ENCODE data around the gene SPOCK1. TPM values are rescaled to one million over a fixed set of nuclear protein-coding genes. Genes with fewer than 3 reads are reported as not detected.

The SPOCK1 gene
- total and polyA plus RNA-seq, 5 donors from 2014 or later, result 0.27 TPM; not detected in 4

GRCh38 chr5:137516251-137516797, 17.2 kb upstream of the SPOCK1 start:
- peaks cover 0 to 6% (median 1%) of the 10 kb centered on the region in 7 donors for H3K9me3 Mint-ChIP-seq
- no peak for ATAC-seq (ENCODE audit: low read depth in 2 of 2)

GRCh38 chr5:137515238-137515637, 16.1 kb upstream of the SPOCK1 start:
- H3K9me3 ChIP-seq (ENCODE audit: control insufficient read depth in 2 of 2, low read length in 2 of 2), result no peaks in the 10 kb centered on the region
- Mint-ChIP-seq H3K4me1 (no peaks in the 10 kb centered on the region), H3K27ac (no peak overlapping the region), H3K36me3 (peaks cover 5% of the 10 kb centered on the region), H3K27me3 (peaks cover 14% of the 10 kb centered on the region), H3K4me3 (no peak overlapping the region), H3K9me3 (peaks cover 0 to 6% (median 1%) of the 10 kb centered on the region in 7 donors)
- DNase-seq (no peak), ATAC-seq (ENCODE audit: low read depth in 2 of 2) (no peak)
- no peaks in the 10 kb centered on the region for H3K36me3 ChIP-seq (ENCODE audit: control insufficient read depth, insufficient read depth, low read length)
- peaks cover 5% of the 10 kb centered on the region for H3K27me3 ChIP-seq (ENCODE audit: control insufficient read depth, insufficient read depth, low read length)
- no peak overlapping the region for H3K4me3 ChIP-seq (ENCODE audit: low read depth, low read length)
- H3K4me1 ChIP-seq (ENCODE audit: control insufficient read depth, insufficient read depth, low read length, poor library complexity, severe bottlenecking), result no peaks in the 10 kb centered on the region
- no peak overlapping the region for H3K27ac ChIP-seq (ENCODE audit: insufficient read depth, low read length, poor library complexity, severe bottlenecking)

More at GRCh38 chr5:137516251-137516797, 17.2 kb upstream of the SPOCK1 start:
- no peak for DNase-seq
- Histone ChIP-seq H3K36me3 (ENCODE audit: control insufficient read depth, insufficient read depth, low read length) (no peaks in the 10 kb centered on the region), H3K4me3 (ENCODE audit: low read depth, low read length) (no peak overlapping the region), H3K9me3 (ENCODE audit: control insufficient read depth in 2 of 2, low read length in 2 of 2) (no peaks in the 10 kb centered on the region), H3K27me3 (ENCODE audit: control insufficient read depth, insufficient read depth, low read length) (peaks cover 5% of the 10 kb centered on the region), H3K27ac (ENCODE audit: insufficient read depth, low read length, poor library complexity, severe bottlenecking) (no peak overlapping the region), H3K4me1 (ENCODE audit: control insufficient read depth, insufficient read depth, low read length, poor library complexity, severe bottlenecking) (no peaks in the 10 kb centered on the region)
- peaks cover 11% of the 10 kb centered on the region for H3K27me3 Mint-ChIP-seq
- no peaks in the 10 kb centered on the region for H3K4me1 Mint-ChIP-seq
- no peak overlapping the region for H3K4me3 Mint-ChIP-seq
- peaks cover 5% of the 10 kb centered on the region for H3K36me3 Mint-ChIP-seq
- no peak overlapping the region for H3K27ac Mint-ChIP-seq

- Mint-ChIP-seq H3K4me3 (no peak overlapping the region), H3K27ac (no peak overlapping the region), H3K27me3 (peaks cover 10% of the 10 kb centered on the region), H3K4me1 (no peaks in the 10 kb centered on the region), H3K36me3 (no peaks in the 10 kb centered on the region), H3K9me3 (peaks cover 0 to 3% (median 0%) of the 10 kb centered on the region in 7 donors)
- H3K9me3 ChIP-seq (ENCODE audit: control insufficient read depth in 2 of 2, low read length in 2 of 2), result no peaks in the 10 kb centered on the region
- DNase-seq (no peak), ATAC-seq (ENCODE audit: low read depth in 2 of 2) (no peak)
- H3K27me3 ChIP-seq (ENCODE audit: control insufficient read depth, insufficient read depth, low read length), result peaks cover 5% of the 10 kb centered on the region
- no peaks in the 10 kb centered on the region for H3K36me3 ChIP-seq (ENCODE audit: control insufficient read depth, insufficient read depth, low read length)
- no peak overlapping the region for H3K4me3 ChIP-seq (ENCODE audit: low read depth, low read length)
- no peaks in the 10 kb centered on the region for H3K4me1 ChIP-seq (ENCODE audit: control insufficient read depth, insufficient read depth, low read length, poor library complexity, severe bottlenecking)
- no peak overlapping the region for H3K27ac ChIP-seq (ENCODE audit: insufficient read depth, low read length, poor library complexity, severe bottlenecking)
These were observed 11.5 kb upstream of the SPOCK1 start for GRCh38 chr5:137510671-137511070.

GRCh38 chr5:137507150-137507549, 8.0 kb upstream of the SPOCK1 start:
- peaks cover 19% of the 10 kb centered on the region for H3K27me3 Mint-ChIP-seq
- Histone ChIP-seq H3K36me3 (ENCODE audit: control insufficient read depth, insufficient read depth, low read length) (no peaks in the 10 kb centered on the region), H3K9me3 (ENCODE audit: control insufficient read depth in 2 of 2, low read length in 2 of 2) (no peaks in the 10 kb centered on the region), H3K4me3 (ENCODE audit: low read depth, low read length) (no peak overlapping the region), H3K27ac (ENCODE audit: insufficient read depth, low read length, poor library complexity, severe bottlenecking) (no peak overlapping the region), H3K27me3 (ENCODE audit: control insufficient read depth, insufficient read depth, low read length) (peaks cover 1% of the 10 kb centered on the region), H3K4me1 (ENCODE audit: control insufficient read depth, insufficient read depth, low read length, poor library complexity, severe bottlenecking) (no peaks in the 10 kb centered on the region)
- DNase-seq (no peak), ATAC-seq (ENCODE audit: low read depth in 2 of 2) (no peak)
- H3K4me3 Mint-ChIP-seq, result no peak overlapping the region
- H3K36me3 Mint-ChIP-seq, result no peaks in the 10 kb centered on the region
- no peaks in the 10 kb centered on the region for H3K4me1 Mint-ChIP-seq
- H3K9me3 Mint-ChIP-seq, result peaks cover 0 to 3% (median 0%) of the 10 kb centered on the region in 7 donors
- H3K27ac Mint-ChIP-seq, result no peak overlapping the region

- H3K27me3 ChIP-seq (ENCODE audit: control insufficient read depth, insufficient read depth, low read length), result peaks cover 1% of the 10 kb centered on the region
- Mint-ChIP-seq H3K4me3 (no peak overlapping the region), H3K4me1 (no peaks in the 10 kb centered on the region), H3K27me3 (peaks cover 19% of the 10 kb centered on the region), H3K36me3 (no peaks in the 10 kb centered on the region), H3K9me3 (no peaks in the 10 kb centered on the region), H3K27ac (no peak overlapping the region)
- DNase-seq (no peak), ATAC-seq (ENCODE audit: low read depth in 2 of 2) (no peak)
- no peaks in the 10 kb centered on the region for H3K36me3 ChIP-seq (ENCODE audit: control insufficient read depth, insufficient read depth, low read length)
- no peaks in the 10 kb centered on the region for H3K9me3 ChIP-seq (ENCODE audit: control insufficient read depth in 2 of 2, low read length in 2 of 2)
- no peaks in the 10 kb centered on the region for H3K4me1 ChIP-seq (ENCODE audit: control insufficient read depth, insufficient read depth, low read length, poor library complexity, severe bottlenecking)
- no peak overlapping the region for H3K27ac ChIP-seq (ENCODE audit: insufficient read depth, low read length, poor library complexity, severe bottlenecking)
- H3K4me3 ChIP-seq (ENCODE audit: low read depth, low read length), result no peak overlapping the region
These were observed 7.2 kb upstream of the SPOCK1 start for GRCh38 chr5:137506296-137506695.

GRCh38 chr5:137504916-137505315, 5.8 kb upstream of the SPOCK1 start:
- no peak overlapping the region for H3K27ac Mint-ChIP-seq
- Histone ChIP-seq H3K4me1 (ENCODE audit: control insufficient read depth, insufficient read depth, low read length, poor library complexity, severe bottlenecking) (no peaks in the 10 kb centered on the region), H3K27me3 (ENCODE audit: control insufficient read depth, insufficient read depth, low read length) (peaks cover 1% of the 10 kb centered on the region), H3K36me3 (ENCODE audit: control insufficient read depth, insufficient read depth, low read length) (no peaks in the 10 kb centered on the region), H3K27ac (ENCODE audit: insufficient read depth, low read length, poor library complexity, severe bottlenecking) (no peak overlapping the region), H3K4me3 (ENCODE audit: low read depth, low read length) (no peak overlapping the region), H3K9me3 (ENCODE audit: control insufficient read depth in 2 of 2, low read length in 2 of 2) (no peaks in the 10 kb centered on the region)
- H3K9me3 Mint-ChIP-seq, result no peaks in the 10 kb centered on the region
- H3K4me1 Mint-ChIP-seq, result no peaks in the 10 kb centered on the region
- peaks cover 19% of the 10 kb centered on the region for H3K27me3 Mint-ChIP-seq
- H3K36me3 Mint-ChIP-seq, result no peaks in the 10 kb centered on the region
- ATAC-seq (ENCODE audit: low read depth in 2 of 2) (no peak), DNase-seq (no peak)
- no peak overlapping the region for H3K4me3 Mint-ChIP-seq

- no peak overlapping the region for H3K4me3 Mint-ChIP-seq
- no peak for DNase-seq
- Histone ChIP-seq H3K27ac (ENCODE audit: insufficient read depth, low read length, poor library complexity, severe bottlenecking) (no peak overlapping the region), H3K27me3 (ENCODE audit: control insufficient read depth, insufficient read depth, low read length) (peaks cover 1% of the 10 kb centered on the region), H3K4me1 (ENCODE audit: control insufficient read depth, insufficient read depth, low read length, poor library complexity, severe bottlenecking) (no peaks in the 10 kb centered on the region), H3K4me3 (ENCODE audit: low read depth, low read length) (no peak overlapping the region), H3K9me3 (ENCODE audit: control insufficient read depth in 2 of 2, low read length in 2 of 2) (no peaks in the 10 kb centered on the region), H3K36me3 (ENCODE audit: control insufficient read depth, insufficient read depth, low read length) (no peaks in the 10 kb centered on the region)
- no peaks in the 10 kb centered on the region for H3K9me3 Mint-ChIP-seq
- H3K27me3 Mint-ChIP-seq, result peaks cover 14% of the 10 kb centered on the region
- no peaks in the 10 kb centered on the region for H3K4me1 Mint-ChIP-seq
- no peak for ATAC-seq (ENCODE audit: low read depth in 2 of 2)
- no peaks in the 10 kb centered on the region for H3K36me3 Mint-ChIP-seq
- no peak overlapping the region for H3K27ac Mint-ChIP-seq
These were observed 4.3 kb upstream of the SPOCK1 start for GRCh38 chr5:137503456-137503855.

GRCh38 chr5:137502632-137503031, 3.5 kb upstream of the SPOCK1 start:
- Histone ChIP-seq H3K4me3 (ENCODE audit: low read depth, low read length) (no peak overlapping the region), H3K36me3 (ENCODE audit: control insufficient read depth, insufficient read depth, low read length) (no peaks in the 10 kb centered on the region), H3K4me1 (ENCODE audit: control insufficient read depth, insufficient read depth, low read length, poor library complexity, severe bottlenecking) (no peaks in the 10 kb centered on the region), H3K27me3 (ENCODE audit: control insufficient read depth, insufficient read depth, low read length) (peaks cover 5% of the 10 kb centered on the region), H3K9me3 (ENCODE audit: control insufficient read depth in 2 of 2, low read length in 2 of 2) (no peaks in the 10 kb centered on the region), H3K27ac (ENCODE audit: insufficient read depth, low read length, poor library complexity, severe bottlenecking) (no peak overlapping the region)
- Mint-ChIP-seq H3K27me3 (peaks cover 18% of the 10 kb centered on the region), H3K27ac (no peak overlapping the region), H3K4me3 (no peak overlapping the region), H3K9me3 (no peaks in the 10 kb centered on the region), H3K4me1 (no peaks in the 10 kb centered on the region), H3K36me3 (no peaks in the 10 kb centered on the region)
- no peak for DNase-seq
- ATAC-seq (ENCODE audit: low read depth in 2 of 2), result no peak

Data from CD4-positive, CD25-positive, alpha-beta regulatory T cell (primary cell).